Ovary (tissue), 1 donor: Measurements from ENCODE around the gene DNAI2.

Source experiments
- EP300 ChIP-seq: sonication (generic); formaldehyde crosslinking; IDR thresholded peaks from one replicate; pipeline ENCODE4 v1.6.1; 2017; ENCODE audit warnings: antibody characterized with exemption
- POLR2A ChIP-seq: fragments of 450-650 bp; IDR thresholded peaks from one replicate; pipeline ENCODE4 v1.6.1; 2017; ENCODE audit warnings: antibody characterized with exemption, mild to moderate bottlenecking, moderate library complexity

- TF ChIP-seq EP300 (no peak), POLR2A (no peak)
Observed at GRCh38 chr17:74288785-74289184, 14.8 kb downstream of the DNAI2 start.
